ENCODE results near the gene LRRC23.
"Not testable (repeated sequence)": the region's sequence is repeated elsewhere in the genome, so short reads cannot be mapped to it uniquely, and the experiment has no call there.

GRCh38 chr12:6886206-6886999 is 18.2 kb upstream of the LRRC23 start:
- TF ChIP-seq MTF1 (CRISPR knock-in tag; IDR thresholded peaks at IDR 0.05); SMARCC2 (IDR thresholded peaks at IDR 0.05); ZBTB7A (CRISPR knock-in tag; IDR thresholded peaks at IDR 0.05); ZSCAN20 (CRISPR knock-in tag; IDR thresholded peaks at IDR 0.05; ENCODE audit: borderline replicate concordance); ELF4 (CRISPR knock-in tag; IDR thresholded peaks at IDR 0.05; ENCODE audit: borderline replicate concordance): not testable (repeated sequence)
